Endothelial cell (in vitro differentiated cells): ENCODE data around the gene SND1. TPM values are rescaled to one million over a fixed set of nuclear protein-coding genes. Genes with fewer than 3 reads are reported as not detected.

Experiments
- DNase-seq: peaks from one replicate; pipeline ENCODE4 v3.0.0; 2021; ENCODE audit warnings: low spot score
- H3K27ac Mint-ChIP-seq: one replicate; pipeline ENCODE4 v1.8.0; 2021; ENCODE audit warnings: mixed read lengths, inconsistent platforms; ENCODE audit not compliant: unreplicated experiment
- H3K27me3 Mint-ChIP-seq: one replicate; pipeline ENCODE4 v1.8.0; 2021; ENCODE audit warnings: mild to moderate bottlenecking, moderate library complexity, mixed read lengths, inconsistent platforms; ENCODE audit not compliant: unreplicated experiment
- H3K36me3 Mint-ChIP-seq: one replicate; pipeline ENCODE4 v1.8.0; 2021; ENCODE audit warnings: mild to moderate bottlenecking, low read depth, mixed read lengths, inconsistent platforms; ENCODE audit not compliant: unreplicated experiment
- H3K4me1 Mint-ChIP-seq: one replicate; pipeline ENCODE4 v1.8.0; 2021; ENCODE audit warnings: mild to moderate bottlenecking, mixed read lengths, inconsistent platforms; ENCODE audit not compliant: unreplicated experiment
- H3K4me3 Mint-ChIP-seq: one replicate; pipeline ENCODE4 v1.8.0; 2021; ENCODE audit warnings: mild to moderate bottlenecking, mixed read lengths, inconsistent platforms; ENCODE audit not compliant: unreplicated experiment
- H3K9me3 Mint-ChIP-seq: one replicate; pipeline ENCODE4 v1.8.0; 2021; ENCODE audit warnings: mixed read lengths, inconsistent platforms; ENCODE audit not compliant: unreplicated experiment
- CTCF ChIP-seq: fragments of 200-600 bp; sonication (generic); IDR thresholded peaks from one replicate; pipeline ENCODE4 v1.5.0; 2021; ENCODE audit warnings: antibody characterized with exemption; ENCODE audit not compliant: unreplicated experiment
- total RNA-seq: library from RNA; stranded (reverse); fragmentation: NEBNext Ultra II Directional; extraction: Animal tissue kit (Norgen Biotek cat#: 25700); gene quantifications from one replicate; pipeline ENCODE4 v1.2.1, GENCODE V29; 2021; ENCODE audit not compliant: unreplicated experiment

Gene SND1
- total RNA-seq, 1 donor from 2014 or later: 375 TPM

DNA sequence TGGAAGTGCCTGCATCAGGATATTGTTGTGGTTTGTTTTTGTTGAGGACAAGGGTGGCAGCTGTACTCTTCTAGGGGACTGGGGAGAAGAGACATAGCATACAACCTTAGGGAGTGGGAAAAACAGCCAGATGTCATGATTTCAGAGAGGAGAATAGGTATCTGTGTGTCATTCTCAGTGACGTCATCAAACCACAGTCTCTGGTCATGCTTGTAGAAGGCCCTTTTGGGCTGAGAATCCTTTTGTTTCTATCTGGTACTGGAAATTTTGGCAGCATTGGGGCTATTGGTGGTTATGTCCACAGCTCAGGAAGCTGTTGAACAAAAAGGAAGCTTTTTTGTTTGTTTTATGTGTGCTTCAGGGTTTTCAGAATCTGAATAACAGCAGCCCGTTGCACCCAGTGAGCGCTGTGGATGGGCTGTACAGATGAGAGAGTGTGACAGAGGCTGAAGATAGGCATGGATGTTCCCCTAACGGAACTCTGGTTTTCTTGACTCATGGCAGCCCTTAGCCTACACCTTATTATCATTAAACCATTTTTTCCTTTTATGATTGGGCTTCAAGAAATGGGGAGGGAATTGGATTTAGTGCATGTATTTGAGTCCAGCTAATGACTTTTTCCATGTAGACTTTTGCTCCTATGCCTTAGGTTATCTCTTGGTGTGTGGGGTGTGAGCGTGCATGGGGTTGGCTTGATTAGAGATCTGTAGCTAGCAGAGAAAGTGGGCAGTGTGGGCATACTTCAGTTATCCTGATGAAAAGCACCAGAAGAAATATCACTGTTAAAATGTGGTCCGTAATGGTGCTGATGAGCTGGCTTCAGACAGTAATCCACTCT, 65.7 kb downstream of the SND1 start:
- peak overlapping the region; percentile 63 for H3K4me3 Mint-ChIP-seq
- TF ChIP-seq CTCF: no peak
- peaks cover 46% of the 10 kb centered on the region for H3K4me1 Mint-ChIP-seq
- peaks cover 3% of the 10 kb centered on the region for H3K27me3 Mint-ChIP-seq
- H3K36me3 Mint-ChIP-seq: peaks cover 63% of the 10 kb centered on the region
- no peak for DNase-seq
- H3K9me3 Mint-ChIP-seq: no peaks in the 10 kb centered on the region
- H3K27ac Mint-ChIP-seq: peak overlapping the region; percentile 22

DNA sequence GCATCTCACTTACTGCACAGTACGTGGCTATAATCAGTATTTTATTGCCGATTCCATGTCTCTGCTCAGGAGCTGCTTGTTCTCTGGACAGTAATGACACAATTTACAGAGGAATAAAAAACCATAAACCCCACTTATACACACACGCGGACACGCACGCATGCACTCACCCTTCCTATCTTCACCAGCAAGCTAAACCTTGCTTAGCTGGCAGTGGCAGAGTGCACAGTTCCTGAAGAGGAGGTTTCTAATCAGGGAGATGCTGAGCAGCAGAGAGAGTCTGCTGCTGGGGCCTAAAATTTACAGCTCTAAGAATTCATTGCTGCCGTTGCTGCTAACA, 66.3 kb downstream of the SND1 start:
- Mint-ChIP-seq H3K27ac (no peak overlapping the region), H3K4me1 (peaks cover 51% of the 10 kb centered on the region), H3K4me3 (no peak overlapping the region), H3K9me3 (no peaks in the 10 kb centered on the region), H3K27me3 (peaks cover 3% of the 10 kb centered on the region), H3K36me3 (peaks cover 62% of the 10 kb centered on the region)
- TF ChIP-seq CTCF: no peak
- DNase-seq: no peak

DNA sequence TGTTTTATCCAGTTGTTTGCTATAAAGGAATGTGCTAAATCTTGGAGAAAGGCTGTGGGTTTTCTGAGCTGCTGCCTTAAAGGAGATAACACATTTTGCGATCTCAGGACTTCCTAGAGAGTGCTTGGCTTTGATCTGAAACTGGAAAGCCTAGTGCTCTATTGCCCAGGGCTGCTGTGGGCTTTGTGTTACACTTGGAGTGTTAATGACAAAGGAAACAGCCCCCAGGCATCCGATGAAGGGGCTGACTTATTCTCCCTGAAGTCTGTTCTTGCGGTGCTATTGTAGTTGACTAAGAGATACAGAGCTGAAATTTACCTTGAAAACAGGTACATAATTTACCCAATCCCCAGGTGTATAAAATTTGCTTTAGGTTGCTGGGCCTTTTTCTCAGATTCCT, 74.5 kb downstream of the SND1 start:
- H3K36me3 Mint-ChIP-seq: peaks cover 58% of the 10 kb centered on the region
- TF ChIP-seq CTCF: no peak
- DNase-seq: no peak
- H3K4me3 Mint-ChIP-seq: peak overlapping the region; percentile 23
- peaks cover 7% of the 10 kb centered on the region for H3K27me3 Mint-ChIP-seq
- no peaks in the 10 kb centered on the region for H3K9me3 Mint-ChIP-seq
- peaks cover 54% of the 10 kb centered on the region for H3K4me1 Mint-ChIP-seq
- H3K27ac Mint-ChIP-seq: no peak overlapping the region

- peaks cover 3% of the 10 kb centered on the region for H3K27me3 Mint-ChIP-seq
- no peak for DNase-seq
- H3K9me3 Mint-ChIP-seq: no peaks in the 10 kb centered on the region
- peak overlapping the region; percentile 5 for H3K4me3 Mint-ChIP-seq
- H3K27ac Mint-ChIP-seq: peak overlapping the region; percentile 28
- TF ChIP-seq CTCF: no peak
- H3K4me1 Mint-ChIP-seq: peaks cover 51% of the 10 kb centered on the region
- H3K36me3 Mint-ChIP-seq: peaks cover 50% of the 10 kb centered on the region
Measured at GRCh38 chr7:127730658-127731276, 78.8 kb downstream of the SND1 start.
